ENCODE data around the gene DAPK1.

DNA sequence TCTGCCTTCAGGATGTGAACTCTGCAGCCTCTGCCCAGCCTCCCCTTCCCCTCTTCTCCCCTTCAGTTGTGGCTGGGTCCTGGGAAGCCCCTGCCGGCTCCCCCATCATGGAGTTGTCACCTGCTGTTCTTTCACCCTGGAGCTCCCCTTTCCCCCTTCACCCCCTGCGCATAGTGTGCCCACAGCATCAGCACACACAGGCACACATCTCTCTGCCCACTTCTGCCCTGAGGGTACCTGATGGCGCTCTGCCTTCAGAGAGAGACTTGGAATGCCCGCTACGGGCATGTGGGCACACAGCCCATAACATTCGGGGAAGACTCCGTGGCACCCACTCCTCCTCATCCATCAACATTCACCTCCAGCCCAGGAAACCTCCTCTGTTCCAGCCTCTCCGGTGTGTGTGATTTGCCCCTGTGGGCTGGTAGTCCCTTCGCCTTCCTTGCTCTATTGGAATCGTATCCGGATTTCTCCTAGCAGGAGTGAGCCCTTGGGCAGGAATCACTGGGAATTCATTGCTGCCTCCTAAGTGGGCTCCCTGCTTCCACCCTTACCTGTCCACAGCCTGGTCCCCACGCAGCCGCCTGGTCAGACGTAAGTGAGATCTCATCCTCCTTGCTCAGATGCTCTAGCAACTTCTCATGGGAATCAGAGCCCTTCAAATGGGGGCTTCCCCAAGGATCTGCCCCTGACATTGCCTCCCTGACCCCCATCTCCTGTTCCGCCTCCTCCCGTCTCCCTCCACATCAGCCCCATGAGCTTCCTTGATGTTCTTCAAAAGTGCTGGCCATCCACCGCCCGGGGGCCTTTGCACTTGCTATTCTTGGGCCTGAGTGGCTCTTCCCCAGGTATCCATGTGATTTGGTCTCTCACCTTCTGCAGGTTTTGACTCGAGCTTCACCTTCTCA is 166.7 kb downstream of the DAPK1 start:
- TF ChIP-seq POLR2AphosphoS5 (IDR thresholded peaks at IDR 0.05; ENCODE audit: insufficient read depth, low read depth, low read length) = no peak
- TF ChIP-seq, protein P1, sequence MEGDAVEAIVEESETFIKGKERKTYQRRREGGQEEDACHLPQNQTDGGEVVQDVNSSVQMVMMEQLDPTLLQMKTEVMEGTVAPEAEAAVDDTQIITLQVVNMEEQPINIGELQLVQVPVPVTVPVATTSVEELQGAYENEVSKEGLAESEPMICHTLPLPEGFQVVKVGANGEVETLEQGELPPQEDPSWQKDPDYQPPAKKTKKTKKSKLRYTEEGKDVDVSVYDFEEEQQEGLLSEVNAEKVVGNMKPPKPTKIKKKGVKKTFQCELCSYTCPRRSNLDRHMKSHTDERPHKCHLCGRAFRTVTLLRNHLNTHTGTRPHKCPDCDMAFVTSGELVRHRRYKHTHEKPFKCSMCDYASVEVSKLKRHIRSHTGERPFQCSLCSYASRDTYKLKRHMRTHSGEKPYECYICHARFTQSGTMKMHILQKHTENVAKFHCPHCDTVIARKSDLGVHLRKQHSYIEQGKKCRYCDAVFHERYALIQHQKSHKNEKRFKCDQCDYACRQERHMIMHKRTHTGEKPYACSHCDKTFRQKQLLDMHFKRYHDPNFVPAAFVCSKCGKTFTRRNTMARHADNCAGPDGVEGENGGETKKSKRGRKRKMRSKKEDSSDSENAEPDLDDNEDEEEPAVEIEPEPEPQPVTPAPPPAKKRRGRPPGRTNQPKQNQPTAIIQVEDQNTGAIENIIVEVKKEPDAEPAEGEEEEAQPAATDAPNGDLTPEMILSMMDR (IDR thresholded peaks at IDR 0.05; ENCODE audit: extremely low read depth in 1 of 2, insufficient read depth in 1 of 2, low read depth in 1 of 2, low read length in 2 of 2) = no peak
